ENCODE data around the gene PASK. TPM values are rescaled to one million over a fixed set of nuclear protein-coding genes. Genes with fewer than 3 reads are reported as not detected.

The PASK gene
- total RNA-seq, 1 donor from 2014 or later, result 60.4 TPM

- H3K4me3 Mint-ChIP-seq (ENCODE audit: low read depth), result no peak overlapping the region
- DNase-seq (ENCODE audit: low spot score, unreplicated experiment), result no peak
- H3K36me3 Mint-ChIP-seq (ENCODE audit: insufficient read depth), result peaks cover 2% of the 10 kb centered on the region
- H3K27ac Mint-ChIP-seq, result peak overlapping the region; percentile 69
- TF ChIP-seq CTCF (IDR thresholded peaks at IDR 0.05; ENCODE audit: unreplicated experiment), result no peak
- H3K9me3 Mint-ChIP-seq (ENCODE audit: low read depth), result no peaks in the 10 kb centered on the region
- H3K4me1 Mint-ChIP-seq (ENCODE audit: low read depth), result peaks cover 5% of the 10 kb centered on the region
- H3K27me3 Mint-ChIP-seq, result no peaks in the 10 kb centered on the region
Measured at GRCh38 chr2:241184901-241185300, 35.6 kb upstream of the PASK start.

- no peak for TF ChIP-seq CTCF (IDR thresholded peaks at IDR 0.05; ENCODE audit: unreplicated experiment)
- no peaks in the 10 kb centered on the region for H3K27me3 Mint-ChIP-seq
- H3K27ac Mint-ChIP-seq, result no peak overlapping the region
- no peak overlapping the region for H3K4me3 Mint-ChIP-seq (ENCODE audit: low read depth)
- H3K4me1 Mint-ChIP-seq (ENCODE audit: low read depth), result peaks cover 5% of the 10 kb centered on the region
- H3K9me3 Mint-ChIP-seq (ENCODE audit: low read depth), result no peaks in the 10 kb centered on the region
- no peak for DNase-seq (ENCODE audit: low spot score, unreplicated experiment)
- peaks cover 8% of the 10 kb centered on the region for H3K36me3 Mint-ChIP-seq (ENCODE audit: insufficient read depth)
Measured at GRCh38 chr2:241183221-241183620, 33.9 kb upstream of the PASK start.

- TF ChIP-seq CTCF (IDR thresholded peaks at IDR 0.05; ENCODE audit: unreplicated experiment), result no peak
- DNase-seq (ENCODE audit: low spot score, unreplicated experiment), result no peak
- H3K9me3 Mint-ChIP-seq (ENCODE audit: low read depth), result no peaks in the 10 kb centered on the region
- peaks cover 11% of the 10 kb centered on the region for H3K36me3 Mint-ChIP-seq (ENCODE audit: insufficient read depth)
- H3K27me3 Mint-ChIP-seq, result no peaks in the 10 kb centered on the region
- H3K4me1 Mint-ChIP-seq (ENCODE audit: low read depth), result peaks cover 2% of the 10 kb centered on the region
- H3K27ac Mint-ChIP-seq, result peak overlapping the region; percentile 41
- no peak overlapping the region for H3K4me3 Mint-ChIP-seq (ENCODE audit: low read depth)
Measured at GRCh38 chr2:241182531-241183133, 33.4 kb upstream of the PASK start.

GRCh38 chr2:241182126-241182525 is 32.9 kb upstream of the PASK start:
- H3K27me3 Mint-ChIP-seq, result no peaks in the 10 kb centered on the region
- no peak overlapping the region for H3K4me3 Mint-ChIP-seq (ENCODE audit: low read depth)
- no peak for DNase-seq (ENCODE audit: low spot score, unreplicated experiment)
- TF ChIP-seq CTCF (IDR thresholded peaks at IDR 0.05; ENCODE audit: unreplicated experiment), result no peak
- peak overlapping the region; percentile 41 for H3K27ac Mint-ChIP-seq
- H3K36me3 Mint-ChIP-seq (ENCODE audit: insufficient read depth), result peaks cover 11% of the 10 kb centered on the region
- H3K4me1 Mint-ChIP-seq (ENCODE audit: low read depth), result peaks cover 2% of the 10 kb centered on the region
- H3K9me3 Mint-ChIP-seq (ENCODE audit: low read depth), result no peaks in the 10 kb centered on the region

DNA sequence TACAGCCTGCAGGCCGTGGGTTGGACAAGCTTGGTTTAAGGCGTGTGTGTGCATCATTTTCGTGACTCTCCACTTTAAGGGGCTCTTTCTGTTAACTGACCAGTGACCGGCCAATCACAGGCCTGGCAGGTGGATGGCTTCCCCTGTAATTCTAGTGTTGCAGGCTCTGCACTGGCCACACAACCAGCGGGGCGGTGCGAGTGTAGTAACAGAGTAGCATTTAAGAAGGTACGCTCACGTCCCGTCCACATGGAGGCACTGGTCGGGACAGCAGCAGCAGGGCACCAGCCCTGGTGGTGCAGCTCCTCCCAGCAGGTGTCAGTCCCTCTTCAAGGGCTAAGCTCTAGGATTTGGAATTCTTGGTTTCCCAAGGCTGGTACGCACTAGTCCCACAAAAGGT is 31.2 kb upstream of the PASK start:
- Mint-ChIP-seq H3K4me3 (ENCODE audit: low read depth) (no peak overlapping the region), H3K9me3 (ENCODE audit: low read depth) (no peaks in the 10 kb centered on the region), H3K27me3 (no peaks in the 10 kb centered on the region), H3K4me1 (ENCODE audit: low read depth) (no peaks in the 10 kb centered on the region), H3K36me3 (ENCODE audit: insufficient read depth) (peaks cover 12% of the 10 kb centered on the region), H3K27ac (no peak overlapping the region)
- TF ChIP-seq CTCF (IDR thresholded peaks at IDR 0.05; ENCODE audit: unreplicated experiment), result no peak
- no peak for DNase-seq (ENCODE audit: low spot score, unreplicated experiment)
